H9 (cell line): ENCODE results near the gene DIAPH3. TPM values are rescaled to one million over a fixed set of nuclear protein-coding genes. Genes with fewer than 3 reads are reported as not detected.
A peak's percentile ranks its signal among the peaks of the same experiment; 100 is the strongest.

Source experiments
- DNase-seq: peaks from one replicate; pipeline ENCODE4 v3.0.0-alpha.2; 2017
- H2AFZ ChIP-seq: one replicate; pipeline ENCODE4 v1.6.1; 2013; ENCODE audit warnings: mild to moderate bottlenecking, low read length, control low read depth, moderate library complexity
- H2AK5ac ChIP-seq: 2 replicates; pipeline ENCODE4 v1.6.1; 2013; ENCODE audit warnings: low read length, control low read depth, mixed read lengths; ENCODE audit not compliant: insufficient read length
- H2BK120ac ChIP-seq: one replicate; pipeline ENCODE4 v1.6.1; 2013; ENCODE audit warnings: low read depth, mild to moderate bottlenecking, low read length, control low read depth, inconsistent platforms; ENCODE audit not compliant: poor library complexity, severe bottlenecking
- H2BK12ac ChIP-seq: 2 replicates; pipeline ENCODE4 v1.6.1; 2013; ENCODE audit warnings: low read length, control low read depth, mixed read lengths, low read depth; ENCODE audit not compliant: insufficient read length
- H2BK15ac ChIP-seq: 2 replicates; pipeline ENCODE4 v1.6.1; 2013; ENCODE audit warnings: low read depth, low read length, control low read depth
- H2BK20ac ChIP-seq: one replicate; pipeline ENCODE4 v1.6.1; 2013; ENCODE audit warnings: low read depth, mild to moderate bottlenecking, low read length, control low read depth, inconsistent platforms; ENCODE audit not compliant: poor library complexity, severe bottlenecking
- H2BK5ac ChIP-seq: 2 replicates; pipeline ENCODE4 v1.6.1; 2013; ENCODE audit warnings: low read length, control low read depth, mixed read lengths; ENCODE audit not compliant: insufficient read length
- H3K14ac ChIP-seq: 2 replicates; pipeline ENCODE4 v1.6.1; 2013; ENCODE audit warnings: low read length, control low read depth; ENCODE audit not compliant: insufficient read depth
- H3K18ac ChIP-seq: 2 replicates; pipeline ENCODE4 v1.6.1; 2013; ENCODE audit warnings: low read depth, mild to moderate bottlenecking, mixed read lengths, low read length, control low read depth; ENCODE audit not compliant: insufficient read length
- H3K23ac ChIP-seq: 2 replicates; pipeline ENCODE4 v1.6.1; 2013; ENCODE audit warnings: low read length, control low read depth, mixed read lengths, low read depth; ENCODE audit not compliant: insufficient read length
- H3K23me2 ChIP-seq: 2 replicates; pipeline ENCODE4 v1.6.1; 2013; ENCODE audit warnings: low read depth, mild to moderate bottlenecking, mixed read lengths, low read length, control low read depth; ENCODE audit not compliant: insufficient read length, poor library complexity, severe bottlenecking
- H3K27ac ChIP-seq: 2 replicates; pipeline ENCODE4 v1.5.1; 2013; ENCODE audit warnings: low read length, control low read depth, mixed read lengths, low read depth; ENCODE audit not compliant: insufficient read length
- H3K27me3 ChIP-seq: 2 replicates; pipeline ENCODE4 v1.6.1; 2013; ENCODE audit warnings: low read length, control low read depth, inconsistent platforms; ENCODE audit not compliant: insufficient read depth
- H3K4ac ChIP-seq: 2 replicates; pipeline ENCODE4 v1.6.1; 2013; ENCODE audit warnings: low read depth, mild to moderate bottlenecking, control low read depth, inconsistent platforms, low read length, moderate library complexity
- H3K4me1 ChIP-seq: 2 replicates; pipeline ENCODE4 v1.6.1; 2013; ENCODE audit warnings: low read length, control low read depth, inconsistent platforms; ENCODE audit not compliant: insufficient read depth
- H3K4me2 ChIP-seq: 2 replicates; pipeline ENCODE4 v1.6.1; 2013; ENCODE audit warnings: low read length, control low read depth, mixed read lengths; ENCODE audit not compliant: insufficient read length, insufficient read depth
- H3K56ac ChIP-seq: 2 replicates; pipeline ENCODE4 v1.6.1; 2013; ENCODE audit warnings: low read depth, mild to moderate bottlenecking, mixed read lengths, low read length, control low read depth; ENCODE audit not compliant: insufficient read length
- H3K79me1 ChIP-seq: 2 replicates; pipeline ENCODE4 v1.6.1; 2013; ENCODE audit warnings: low read depth, mild to moderate bottlenecking, moderate library complexity, low read length, control low read depth, inconsistent platforms; ENCODE audit not compliant: insufficient read depth, poor library complexity, severe bottlenecking
- H3K79me2 ChIP-seq: 2 replicates; pipeline ENCODE4 v1.6.1; 2013; ENCODE audit warnings: low read length, control low read depth, inconsistent platforms; ENCODE audit not compliant: insufficient read depth
- H3K9ac ChIP-seq: 2 replicates; pipeline ENCODE4 v1.6.1; 2013; ENCODE audit warnings: low read length, control low read depth, mixed read lengths; ENCODE audit not compliant: insufficient read length; ENCODE audit errors: extremely low read depth
- H3K9me3 ChIP-seq: one replicate; pipeline ENCODE4 v1.6.1; 2013; ENCODE audit warnings: low read depth, low read length, inconsistent platforms; ENCODE audit not compliant: control insufficient read depth
- H3T11ph ChIP-seq: one replicate; pipeline ENCODE4 v1.6.1; 2013; ENCODE audit warnings: mild to moderate bottlenecking, low read length, control low read depth, inconsistent platforms
- H4K20me1 ChIP-seq: one replicate; pipeline ENCODE4 v1.6.1; 2013; ENCODE audit not compliant: control insufficient read depth, insufficient read length, insufficient read depth
- H4K5ac ChIP-seq: 2 replicates; pipeline ENCODE4 v1.6.1; 2013; ENCODE audit warnings: low read depth, mild to moderate bottlenecking, mixed read lengths, low read length, control low read depth; ENCODE audit not compliant: insufficient read length
- H4K8ac ChIP-seq: replicated peaks from 2 replicates; pipeline ENCODE4 v1.6.1; 2013; ENCODE audit warnings: low read length, control low read depth, mixed read lengths, low read depth; ENCODE audit not compliant: insufficient read length
- H4K91ac ChIP-seq: 2 replicates; pipeline ENCODE4 v1.6.1; 2013; ENCODE audit warnings: low read depth, mild to moderate bottlenecking, moderate library complexity, mixed read lengths, low read length, control low read depth; ENCODE audit not compliant: insufficient read length
- H3K27ac Mint-ChIP-seq, 3 experiments: 2 replicates in 2 of 3; 3 replicates in 1 of 3; pipeline ENCODE4 v1.8.0; 2020 to 2021; ENCODE audit warnings: mixed read lengths in 3 of 3, mild to moderate bottlenecking in 1 of 3, moderate library complexity in 1 of 3
- H3K27me3 Mint-ChIP-seq: 2 replicates; pipeline ENCODE4 v1.8.0; 2021; ENCODE audit warnings: low read depth, mild to moderate bottlenecking, moderate library complexity, mixed read lengths
- H3K36me3 Mint-ChIP-seq, 3 experiments: 2 replicates in 2 of 3; 3 replicates in 1 of 3; pipeline ENCODE4 v1.8.0; 2020 to 2021; ENCODE audit warnings: low read depth in 3 of 3, mixed read lengths in 3 of 3; ENCODE audit not compliant: insufficient read depth in 1 of 3
- H3K4me1 Mint-ChIP-seq, 2 experiments: 2 replicates each; pipeline ENCODE4 v1.8.0; 2020; ENCODE audit warnings: mixed read lengths in 2 of 2
- H3K4me3 Mint-ChIP-seq, 2 experiments: 2 replicates in 1 of 2; 3 replicates in 1 of 2; pipeline ENCODE4 v1.8.0; 2020 to 2021; ENCODE audit warnings: mild to moderate bottlenecking in 2 of 2, mixed read lengths in 2 of 2, moderate library complexity in 1 of 2
- H3K9me3 Mint-ChIP-seq, 2 experiments: 2 replicates in 1 of 2; 3 replicates in 1 of 2; pipeline ENCODE4 v1.8.0; 2020; ENCODE audit warnings: mild to moderate bottlenecking in 2 of 2, mixed read lengths in 2 of 2, moderate library complexity in 1 of 2
- CTCF ChIP-seq: fragments of 200-600 bp; sonication (generic); conservative IDR thresholded peaks from 3 replicates; pipeline ENCODE4 v1.8.0; 2021; ENCODE audit warnings: antibody characterized with exemption, mild to moderate bottlenecking
- WGBS: extraction: QIAGEN DNeasy Blood & Tissue Kit; methylation state at CpG from one replicate; pipeline ENCODE4 v1.1.7; 2013; ENCODE audit warnings: missing lambda C conversion rate, low lambda C conversion rate, mixed read lengths; ENCODE audit not compliant: insufficient read length; ENCODE audit errors: extremely low coverage; 5-methylcytosine and 5-hydroxymethylcytosine counted together
- total RNA-seq: library from RNA; stranded (reverse); gene quantifications from 2 replicates; pipeline ENCODE4 v1.2.1, GENCODE V29; 2021

The DIAPH3 gene
- total RNA-seq, 1 experiment from 2014 or later: 23.1 TPM

GRCh38 chr13:59623206-59623915 is 540.4 kb downstream of the DIAPH3 start:
- no peaks in the 10 kb centered on the region for H3K27me3 ChIP-seq
- no peak overlapping the region for H4K5ac ChIP-seq
- H3K79me1 ChIP-seq: no peaks in the 10 kb centered on the region
- Mint-ChIP-seq H3K36me3 (peaks cover 19 to 36% (median 34%) of the 10 kb centered on the region in 3 experiments), H3K9me3 (peaks cover 27 to 29% of the 10 kb centered on the region in 2 experiments), H3K27ac (peak overlapping the region; percentile 90 to 95 (median 95)), H3K27me3 (peaks cover 2% of the 10 kb centered on the region; the same call in 1 of the 2 replicates), H3K4me1 (peaks cover 18 to 20% of the 10 kb centered on the region in 2 experiments), H3K4me3 (0 out of 5 replicates have a peak overlapping the region, but pooled peaks of 1 of the 2 experiments have one; percentile 28)
- H3T11ph ChIP-seq: no peak overlapping the region
- no peak overlapping the region for H3K14ac ChIP-seq
- no peak for DNase-seq
- no peak overlapping the region for H4K91ac ChIP-seq
- H2BK20ac ChIP-seq: no peak overlapping the region
- H2BK5ac ChIP-seq: no peak overlapping the region
- no peaks in the 10 kb centered on the region for H3K23me2 ChIP-seq
- no peak overlapping the region for H3K56ac ChIP-seq
- H4K8ac ChIP-seq: no peak overlapping the region
- no peak overlapping the region for H3K4ac ChIP-seq
- no CpG with 5 or more reads among the region's 4 CpGs for WGBS
- no peak overlapping the region for H2AFZ ChIP-seq
- H3K23ac ChIP-seq: no peak overlapping the region
- no peak overlapping the region for H2AK5ac ChIP-seq
- no peaks in the 10 kb centered on the region for H3K79me2 ChIP-seq
- H3K18ac ChIP-seq: no peak overlapping the region
- no peak overlapping the region for H3K4me2 ChIP-seq
- H2BK120ac ChIP-seq: no peak overlapping the region
- no peaks in the 10 kb centered on the region for H4K20me1 ChIP-seq
- H3K27ac ChIP-seq: peak overlapping the region; percentile 64
- no peaks in the 10 kb centered on the region for H3K9me3 ChIP-seq
- TF ChIP-seq CTCF: no peak
- no peak overlapping the region for H3K9ac ChIP-seq
- no peaks in the 10 kb centered on the region; the same call in 1 of the 2 replicates for H3K4me1 ChIP-seq
- no peak overlapping the region for H2BK12ac ChIP-seq
- no peak overlapping the region for H2BK15ac ChIP-seq
